DOHH2 (cell line): ENCODE data around the gene GPX1.
"Not testable (repeated sequence)": the region's sequence is repeated elsewhere in the genome, so short reads cannot be mapped to it uniquely, and the experiment has no call there.

Experiments used
- H3F3A ChIP-seq: fragments of 200-600 bp; sonication (generic), shearing (Covaris generic); 2 replicates; pipeline ENCODE4 v1.6.0; 2016; ENCODE audit warnings: antibody characterized with exemption, mild to moderate bottlenecking; ENCODE audit not compliant: control insufficient read depth, insufficient read depth
- H3K27ac ChIP-seq: fragments of 200-600 bp; sonication (generic); 2 replicates; pipeline ENCODE4 v1.5.1; 2014; ENCODE audit warnings: low read depth, mild to moderate bottlenecking, low read length, moderate library complexity
- H3K27me3 ChIP-seq: fragments of 200-600 bp; sonication (generic); 2 replicates; pipeline ENCODE4 v1.6.1; 2014; ENCODE audit warnings: mild to moderate bottlenecking, low read length, mixed read lengths; ENCODE audit not compliant: control insufficient read depth
- H3K36me3 ChIP-seq: fragments of 200-600 bp; sonication (generic); 2 replicates; pipeline ENCODE4 v1.6.1; 2014; ENCODE audit warnings: mild to moderate bottlenecking, low read length, moderate library complexity, mixed read lengths; ENCODE audit not compliant: control insufficient read depth
- H3K4me1 ChIP-seq: fragments of 200-600 bp; sonication (generic); 2 replicates; pipeline ENCODE4 v1.6.1; 2014; ENCODE audit warnings: mild to moderate bottlenecking, low read length, mixed read lengths; ENCODE audit not compliant: control insufficient read depth
- H3K4me2 ChIP-seq: fragments of 200-600 bp; sonication (generic); 2 replicates; pipeline ENCODE4 v1.6.0; 2014; ENCODE audit warnings: mild to moderate bottlenecking, low read length, moderate library complexity
- H3K4me3 ChIP-seq: fragments of 200-600 bp; sonication (generic); 2 replicates; pipeline ENCODE4 v1.5.1; 2014; ENCODE audit warnings: mild to moderate bottlenecking, low read length, mixed read lengths
- H3K79me2 ChIP-seq: fragments of 200-600 bp; sonication (generic); 2 replicates; pipeline ENCODE4 v1.6.1; 2014; ENCODE audit warnings: mild to moderate bottlenecking, low read length, mixed read lengths; ENCODE audit not compliant: control insufficient read depth
- H3K9me2 ChIP-seq: fragments of 200-600 bp; sonication (generic); replicated peaks from 2 replicates; pipeline ENCODE4 v1.6.1; 2014; ENCODE audit warnings: mild to moderate bottlenecking, low read length, mixed read lengths; ENCODE audit not compliant: control insufficient read depth
- H3K9me3 ChIP-seq: fragments of 200-600 bp; sonication (generic); 2 replicates; pipeline ENCODE4 v1.6.1; 2014; ENCODE audit warnings: antibody characterized with exemption, low read length, mixed read lengths; ENCODE audit not compliant: control insufficient read depth, insufficient read depth
- H4K20me1 ChIP-seq: fragments of 200-600 bp; sonication (generic); 2 replicates; pipeline ENCODE4 v1.6.0; 2014; ENCODE audit warnings: low read depth, mild to moderate bottlenecking, antibody characterized with exemption, low read length, moderate library complexity; ENCODE audit not compliant: control insufficient read depth, insufficient read depth
- CTCF ChIP-seq: fragments of 200-600 bp; sonication (generic); IDR thresholded peaks from one replicate; pipeline ENCODE4 v1.5.1; 2014; ENCODE audit warnings: antibody characterized with exemption, mild to moderate bottlenecking, low read depth, low read length; ENCODE audit not compliant: poor library complexity, severe bottlenecking
- EZH2phosphoT487 ChIP-seq: fragments of 200-600 bp; sonication (generic); IDR thresholded peaks from 2 replicates; pipeline ENCODE4 v1.6.1; 2017; ENCODE audit warnings: borderline replicate concordance, mild to moderate bottlenecking, antibody characterized with exemption, low read length, moderate library complexity, mixed read lengths

Gene GPX1

GRCh38 chr3:49333091-49333490 is 25.1 kb downstream of the GPX1 start:
- no peak for TF ChIP-seq CTCF
- TF ChIP-seq EZH2phosphoT487: no peak
- no peaks in the 10 kb centered on the region for H4K20me1 ChIP-seq
- H3K27ac ChIP-seq: no peak overlapping the region
- no peaks in the 10 kb centered on the region for H3K9me2 ChIP-seq
- H3K36me3 ChIP-seq: peaks cover 70% of the 10 kb centered on the region
- no peak overlapping the region for H3K4me3 ChIP-seq
- H3K4me1 ChIP-seq: no peaks in the 10 kb centered on the region
- H3K79me2 ChIP-seq: peaks cover 30% of the 10 kb centered on the region
- H3K9me3 ChIP-seq: no peaks in the 10 kb centered on the region
- H3K4me2 ChIP-seq: no peak overlapping the region
- no peaks in the 10 kb centered on the region for H3K27me3 ChIP-seq
- no peaks in the 10 kb centered on the region; the same call in 1 of the 2 replicates for H3F3A ChIP-seq

- H3F3A ChIP-seq: no peaks in the 10 kb centered on the region
- no peaks in the 10 kb centered on the region for H3K9me3 ChIP-seq
- H3K4me1 ChIP-seq: no peaks in the 10 kb centered on the region
- no peaks in the 10 kb centered on the region for H3K27me3 ChIP-seq
- H3K27ac ChIP-seq: no peak overlapping the region
- no peaks in the 10 kb centered on the region for H4K20me1 ChIP-seq
- peaks cover 73% of the 10 kb centered on the region for H3K36me3 ChIP-seq
- TF ChIP-seq EZH2phosphoT487 (no peak), CTCF (no peak)
- no peak overlapping the region for H3K4me2 ChIP-seq
- H3K79me2 ChIP-seq: peaks cover 7% of the 10 kb centered on the region; the same call in 1 of the 2 replicates
- no peak overlapping the region for H3K4me3 ChIP-seq
- no peaks in the 10 kb centered on the region for H3K9me2 ChIP-seq
These were observed 29.0 kb downstream of the GPX1 start for GRCh38 chr3:49329186-49329585.

GRCh38 chr3:49328350-49328749 is 29.8 kb downstream of the GPX1 start:
- not testable (repeated sequence) for H3K4me2 ChIP-seq, H3K4me1 ChIP-seq, H3K9me2 ChIP-seq, H3K79me2 ChIP-seq, H3K27ac ChIP-seq, H3K9me3 ChIP-seq, H3K4me3 ChIP-seq, H3K27me3 ChIP-seq, H3F3A ChIP-seq, H4K20me1 ChIP-seq
- peaks cover 73% of the 10 kb centered on the region for H3K36me3 ChIP-seq

GRCh38 chr3:49327485-49327884 is 30.7 kb downstream of the GPX1 start:
- Histone ChIP-seq H4K20me1 (no peaks in the 10 kb centered on the region), H3K9me2 (no peaks in the 10 kb centered on the region), H3K4me2 (no peak overlapping the region), H3K4me1 (no peaks in the 10 kb centered on the region), H3K79me2 (peaks cover 6% of the 10 kb centered on the region; the same call in 1 of the 2 replicates), H3K36me3 (peaks cover 71% of the 10 kb centered on the region), H3F3A (no peaks in the 10 kb centered on the region), H3K4me3 (no peak overlapping the region), H3K27ac (no peak overlapping the region), H3K27me3 (no peaks in the 10 kb centered on the region), H3K9me3 (no peaks in the 10 kb centered on the region)
- TF ChIP-seq EZH2phosphoT487 (no peak), CTCF (peak; percentile 24)
